ENCODE measurements around the gene ARHGAP8.

ARHGAP8 gene

DNA sequence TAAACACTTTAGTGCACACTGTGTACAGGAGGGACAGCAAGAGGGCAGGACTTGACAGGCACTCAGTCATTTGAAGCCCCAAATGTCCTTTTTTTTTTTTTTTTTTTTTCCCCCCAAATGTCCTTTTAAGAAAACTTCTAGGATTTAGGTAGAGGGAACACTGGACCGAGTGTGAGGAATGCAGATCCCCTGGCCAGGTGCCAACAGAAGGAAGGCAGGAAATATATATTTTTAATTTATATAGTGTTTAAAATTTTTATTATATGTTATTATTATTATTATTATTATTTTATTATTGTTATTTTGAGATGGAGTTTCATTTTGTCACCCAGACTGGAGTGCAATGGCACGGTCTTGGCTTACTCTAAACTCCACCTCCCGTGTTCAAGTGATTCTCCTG, 35.5 kb downstream of the ARHGAP8 start:
- TF ChIP-seq, protein P1, sequence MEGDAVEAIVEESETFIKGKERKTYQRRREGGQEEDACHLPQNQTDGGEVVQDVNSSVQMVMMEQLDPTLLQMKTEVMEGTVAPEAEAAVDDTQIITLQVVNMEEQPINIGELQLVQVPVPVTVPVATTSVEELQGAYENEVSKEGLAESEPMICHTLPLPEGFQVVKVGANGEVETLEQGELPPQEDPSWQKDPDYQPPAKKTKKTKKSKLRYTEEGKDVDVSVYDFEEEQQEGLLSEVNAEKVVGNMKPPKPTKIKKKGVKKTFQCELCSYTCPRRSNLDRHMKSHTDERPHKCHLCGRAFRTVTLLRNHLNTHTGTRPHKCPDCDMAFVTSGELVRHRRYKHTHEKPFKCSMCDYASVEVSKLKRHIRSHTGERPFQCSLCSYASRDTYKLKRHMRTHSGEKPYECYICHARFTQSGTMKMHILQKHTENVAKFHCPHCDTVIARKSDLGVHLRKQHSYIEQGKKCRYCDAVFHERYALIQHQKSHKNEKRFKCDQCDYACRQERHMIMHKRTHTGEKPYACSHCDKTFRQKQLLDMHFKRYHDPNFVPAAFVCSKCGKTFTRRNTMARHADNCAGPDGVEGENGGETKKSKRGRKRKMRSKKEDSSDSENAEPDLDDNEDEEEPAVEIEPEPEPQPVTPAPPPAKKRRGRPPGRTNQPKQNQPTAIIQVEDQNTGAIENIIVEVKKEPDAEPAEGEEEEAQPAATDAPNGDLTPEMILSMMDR (IDR thresholded peaks at IDR 0.05; ENCODE audit: low read depth, low read length) = no peak
- no peak overlapping the region for H3K27ac ChIP-seq
- H3K9me3 ChIP-seq (ENCODE audit: severe bottlenecking) = no peaks in the 10 kb centered on the region
- H3K4me3 ChIP-seq (ENCODE audit: low read depth, low read length) = no peak overlapping the region
- no peaks in the 10 kb centered on the region for H3K36me3 ChIP-seq
- no peaks in the 10 kb centered on the region for H3K27me3 ChIP-seq (ENCODE audit: insufficient read depth, low read depth, severe bottlenecking)
- DNase-seq = no peak

DNA sequence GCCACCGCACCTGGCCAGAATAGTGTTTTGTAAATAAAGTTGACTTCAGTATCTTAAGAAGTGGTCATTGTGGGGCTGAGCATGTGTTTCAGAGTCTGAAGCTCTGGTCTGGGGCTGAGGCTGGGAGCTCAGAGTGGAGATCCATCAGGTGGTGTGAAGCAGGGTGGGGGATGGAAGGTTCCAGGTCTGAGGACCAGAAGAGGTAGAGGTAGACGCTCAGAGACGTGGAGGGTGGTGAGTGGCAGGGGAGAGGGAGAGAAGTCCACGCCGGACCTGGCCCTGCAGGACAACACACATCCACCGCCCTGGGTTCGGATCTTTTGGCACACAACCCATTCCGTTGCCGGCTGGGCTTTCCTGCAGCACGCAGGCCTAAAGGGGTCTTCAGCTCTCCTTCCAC, 40.7 kb downstream of the ARHGAP8 start:
- DNase-seq = no peak

DNA sequence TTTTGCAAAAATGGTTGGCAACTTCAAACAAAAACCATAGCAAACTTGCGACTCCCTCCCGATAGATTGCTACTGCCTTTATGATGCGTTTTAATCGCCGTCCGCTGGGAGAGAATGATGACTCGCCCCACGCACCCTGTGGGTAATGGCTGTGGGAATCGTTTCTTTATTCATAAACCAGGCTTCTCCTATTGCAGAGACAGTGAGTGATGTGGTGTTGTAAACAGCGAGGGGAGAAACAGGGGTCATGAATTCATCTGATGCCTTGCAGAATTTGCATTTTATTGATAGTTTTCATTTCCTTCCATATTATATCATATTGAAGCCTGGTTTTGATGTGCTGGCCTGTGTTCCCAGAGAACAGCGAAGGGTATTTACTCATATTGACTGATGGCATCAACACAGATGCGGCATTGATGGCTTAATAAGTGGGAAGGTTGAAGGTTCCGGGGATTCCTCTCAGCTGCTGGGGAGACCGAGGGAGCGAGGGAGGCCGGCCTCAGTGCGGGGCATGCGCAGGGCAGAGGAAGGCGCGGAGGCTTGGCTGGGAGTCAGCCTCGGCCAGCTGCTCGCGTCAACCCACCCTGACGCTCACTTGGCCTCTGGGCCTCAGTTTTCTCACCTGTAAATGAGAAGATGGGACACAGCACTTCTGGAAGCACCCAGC, 41.3 kb downstream of the ARHGAP8 start:
- H3K36me3 ChIP-seq = no peaks in the 10 kb centered on the region
- H3K9me3 ChIP-seq (ENCODE audit: severe bottlenecking) = no peaks in the 10 kb centered on the region
- no peak overlapping the region for H3K4me3 ChIP-seq (ENCODE audit: low read depth, low read length)
- TF ChIP-seq, protein P1 (IDR thresholded peaks at IDR 0.05; ENCODE audit: low read depth, low read length) = no peak
- H3K27me3 ChIP-seq (ENCODE audit: insufficient read depth, low read depth, severe bottlenecking) = peaks cover under 1% of the 10 kb centered on the region
- no peak overlapping the region for H3K27ac ChIP-seq
- DNase-seq = no peak

More for the DNA sequence above, 40.7 kb downstream of the ARHGAP8 start:
- Histone ChIP-seq H3K9me3 (ENCODE audit: severe bottlenecking) (no peaks in the 10 kb centered on the region), H3K4me3 (ENCODE audit: low read depth, low read length) (no peak overlapping the region), H3K27ac (no peak overlapping the region), H3K36me3 (no peaks in the 10 kb centered on the region), H3K27me3 (ENCODE audit: insufficient read depth, low read depth, severe bottlenecking) (no peaks in the 10 kb centered on the region)
- TF ChIP-seq, protein P1 (IDR thresholded peaks at IDR 0.05; ENCODE audit: low read depth, low read length) = no peak

DNA sequence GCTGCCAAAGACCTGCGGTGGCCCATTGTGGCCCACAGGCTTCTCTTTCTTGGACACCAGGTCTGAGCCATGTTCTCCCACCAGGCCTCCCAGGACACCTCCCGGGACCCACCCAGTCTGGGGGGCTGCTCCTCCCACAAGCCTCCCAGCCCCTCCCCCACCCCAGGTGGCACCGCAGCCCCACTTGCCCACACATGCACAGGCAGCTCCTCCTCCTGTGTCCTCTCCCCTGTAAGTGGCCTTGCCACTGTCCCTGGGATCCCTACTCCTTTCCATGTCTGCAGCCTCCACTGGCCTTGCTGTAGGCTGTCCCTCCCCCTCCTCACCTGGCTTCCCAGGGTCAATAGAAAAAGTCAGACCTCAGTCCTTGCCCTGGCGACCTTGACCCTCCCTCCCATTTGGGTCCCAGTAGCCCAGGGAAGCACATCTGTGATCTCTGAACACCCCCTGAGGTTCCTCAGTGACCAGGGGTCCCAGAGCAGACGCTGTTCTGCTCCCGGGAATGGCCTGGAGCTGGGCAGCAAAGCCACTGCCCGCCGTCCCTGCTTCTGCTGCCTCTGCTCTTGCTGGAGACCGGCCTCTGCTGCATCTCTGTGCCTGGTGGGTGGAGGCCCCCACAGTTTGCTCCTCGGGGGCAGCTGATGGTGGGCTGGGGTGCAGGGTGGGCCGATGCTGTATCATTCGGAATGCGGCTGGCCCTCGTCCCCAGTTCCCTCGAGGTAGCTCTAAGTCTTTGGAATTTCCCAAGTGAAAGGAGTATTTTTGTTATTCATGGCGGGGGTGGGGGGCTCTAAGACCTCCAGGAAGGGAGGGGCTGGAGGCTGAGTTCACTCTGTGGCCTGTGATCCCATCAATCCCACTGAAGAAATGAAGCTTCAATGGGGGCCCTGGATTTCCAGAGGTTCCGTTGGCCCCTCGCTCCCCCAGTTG, 43.6 kb downstream of the ARHGAP8 start:
- DNase-seq = no peak
- H3K27ac ChIP-seq = no peak overlapping the region
- H3K4me3 ChIP-seq (ENCODE audit: low read depth, low read length) = no peak overlapping the region
- H3K36me3 ChIP-seq = no peaks in the 10 kb centered on the region
- no peaks in the 10 kb centered on the region for H3K9me3 ChIP-seq (ENCODE audit: severe bottlenecking)
- TF ChIP-seq, protein P1 (IDR thresholded peaks at IDR 0.05; ENCODE audit: low read depth, low read length) = no peak
- H3K27me3 ChIP-seq (ENCODE audit: insufficient read depth, low read depth, severe bottlenecking) = peaks cover 5% of the 10 kb centered on the region

DNA sequence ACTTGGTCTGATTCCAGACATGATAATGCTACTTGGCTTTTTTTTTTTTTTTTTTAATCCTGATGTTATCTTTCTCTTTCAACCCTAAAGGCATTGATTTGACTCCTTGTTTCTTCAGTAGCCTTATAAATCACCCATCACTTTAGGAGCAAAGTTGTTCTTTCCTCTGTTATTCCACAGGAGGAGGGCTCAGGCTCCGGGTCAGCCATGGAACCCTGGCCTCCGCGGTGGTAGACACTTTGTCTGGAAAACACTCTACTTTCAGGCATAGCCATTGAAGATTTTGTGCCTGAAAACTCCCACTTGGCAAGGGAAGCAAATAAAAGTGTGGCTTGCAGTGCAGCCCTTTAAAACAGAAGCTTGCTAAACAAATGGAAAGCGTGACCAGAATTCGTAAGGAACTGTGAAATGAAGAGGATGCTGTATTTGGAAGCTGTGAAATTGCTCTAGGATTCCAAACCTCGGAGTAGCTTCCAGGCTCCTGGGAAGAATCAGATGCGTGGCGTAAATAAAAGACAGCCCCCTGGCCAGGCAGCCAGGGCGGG, 44.9 kb downstream of the ARHGAP8 start:
- Histone ChIP-seq H3K36me3 (no peaks in the 10 kb centered on the region), H3K27me3 (ENCODE audit: insufficient read depth, low read depth, severe bottlenecking) (peaks cover 5% of the 10 kb centered on the region), H3K9me3 (ENCODE audit: severe bottlenecking) (no peaks in the 10 kb centered on the region), H3K4me3 (ENCODE audit: low read depth, low read length) (no peak overlapping the region), H3K27ac (no peak overlapping the region)
- no peak for DNase-seq
- TF ChIP-seq, protein P1 (IDR thresholded peaks at IDR 0.05; ENCODE audit: low read depth, low read length) = no peak

Data from WERI-Rb-1 (cell line).